Measurements from ENCODE around the gene IFI27.

IFI27 gene

DNA sequence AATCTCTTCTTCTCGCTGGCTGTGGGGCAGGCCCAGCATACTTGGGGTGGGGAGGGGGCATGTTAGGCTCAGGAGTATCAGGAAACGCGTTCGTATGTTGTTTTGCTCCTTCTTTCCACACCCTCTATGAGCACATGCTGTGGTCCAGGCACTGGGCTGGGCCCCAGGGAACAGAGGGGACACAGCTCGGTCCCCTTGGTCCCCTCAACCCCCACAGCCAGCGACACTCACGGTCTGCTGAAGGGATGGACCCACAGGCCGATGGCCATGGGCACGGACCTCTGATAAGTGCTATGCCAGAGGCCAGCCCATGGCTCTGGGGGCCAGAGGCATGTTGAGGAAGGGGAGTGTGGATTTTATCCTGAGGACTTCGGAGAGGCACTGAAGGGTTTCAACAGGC is 6.2 kb downstream of the IFI27 start:
- Histone ChIP-seq H3K79me2 (ENCODE audit: low read length) (no peaks in the 10 kb centered on the region), H3K9ac (ENCODE audit: low read length) (no peak overlapping the region), H3K4me2 (ENCODE audit: low read depth, low read length) (no peak overlapping the region), H3K4me3 (ENCODE audit: low read length) (no peak overlapping the region), H4K20me1 (ENCODE audit: insufficient read depth, low read length) (no peaks in the 10 kb centered on the region), H3F3A (ENCODE audit: insufficient read depth, low read length) (no peaks in the 10 kb centered on the region), H3K27ac (ENCODE audit: low read length) (no peak overlapping the region), H3K9me2 (replicated peaks; ENCODE audit: insufficient read depth, low read length) (no peaks in the 10 kb centered on the region), H3K4me1 (ENCODE audit: low read length) (no peaks in the 10 kb centered on the region), H3K36me3 (replicated peaks; ENCODE audit: insufficient read depth, low read length) (no peaks in the 10 kb centered on the region), H2AFZ (ENCODE audit: low read length) (no peak overlapping the region), H3K9me3 (replicated peaks; ENCODE audit: insufficient read depth, low read length) (no peaks in the 10 kb centered on the region), H3K27me3 (replicated peaks; ENCODE audit: insufficient read depth, low read length) (no peaks in the 10 kb centered on the region)
- DNase-seq = no peak
- TF ChIP-seq EZH2 (optimal IDR thresholded peaks at IDR 0.05; ENCODE audit: low read depth, low read length) = no peak
- TF ChIP-seq, protein P1, sequence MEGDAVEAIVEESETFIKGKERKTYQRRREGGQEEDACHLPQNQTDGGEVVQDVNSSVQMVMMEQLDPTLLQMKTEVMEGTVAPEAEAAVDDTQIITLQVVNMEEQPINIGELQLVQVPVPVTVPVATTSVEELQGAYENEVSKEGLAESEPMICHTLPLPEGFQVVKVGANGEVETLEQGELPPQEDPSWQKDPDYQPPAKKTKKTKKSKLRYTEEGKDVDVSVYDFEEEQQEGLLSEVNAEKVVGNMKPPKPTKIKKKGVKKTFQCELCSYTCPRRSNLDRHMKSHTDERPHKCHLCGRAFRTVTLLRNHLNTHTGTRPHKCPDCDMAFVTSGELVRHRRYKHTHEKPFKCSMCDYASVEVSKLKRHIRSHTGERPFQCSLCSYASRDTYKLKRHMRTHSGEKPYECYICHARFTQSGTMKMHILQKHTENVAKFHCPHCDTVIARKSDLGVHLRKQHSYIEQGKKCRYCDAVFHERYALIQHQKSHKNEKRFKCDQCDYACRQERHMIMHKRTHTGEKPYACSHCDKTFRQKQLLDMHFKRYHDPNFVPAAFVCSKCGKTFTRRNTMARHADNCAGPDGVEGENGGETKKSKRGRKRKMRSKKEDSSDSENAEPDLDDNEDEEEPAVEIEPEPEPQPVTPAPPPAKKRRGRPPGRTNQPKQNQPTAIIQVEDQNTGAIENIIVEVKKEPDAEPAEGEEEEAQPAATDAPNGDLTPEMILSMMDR (IDR thresholded peaks at IDR 0.05; ENCODE audit: low read length) = no peak
- no peak for TF ChIP-seq EZH2phosphoT487 (IDR thresholded peaks at IDR 0.05; ENCODE audit: low read length)

DNA sequence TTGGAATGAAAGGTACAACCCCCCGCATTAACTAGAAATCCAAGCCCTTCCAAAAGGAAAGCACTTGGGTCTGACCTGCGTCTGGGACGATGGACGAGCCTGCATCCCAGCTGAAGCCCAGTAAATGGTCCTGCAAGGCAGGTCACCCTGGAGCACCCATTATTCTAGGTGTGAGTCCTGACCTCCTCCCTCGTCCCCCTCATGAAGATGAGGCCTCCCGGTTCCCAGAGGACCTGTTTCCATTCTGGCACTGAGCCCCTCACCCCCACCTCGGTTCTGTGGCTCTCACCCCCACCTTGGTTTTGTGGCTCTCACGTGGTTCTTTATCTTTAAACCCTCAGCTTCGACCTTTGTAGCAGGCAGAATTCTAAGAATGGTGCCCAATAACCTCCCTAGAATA is 7.3 kb downstream of the IFI27 start:
- Histone ChIP-seq H3K27ac (ENCODE audit: low read length) (no peak overlapping the region), H3K9ac (ENCODE audit: low read length) (no peak overlapping the region), H3K4me2 (ENCODE audit: low read depth, low read length) (no peak overlapping the region), H3K4me1 (ENCODE audit: low read length) (no peaks in the 10 kb centered on the region), H3K79me2 (ENCODE audit: low read length) (no peaks in the 10 kb centered on the region), H3K9me2 (replicated peaks; ENCODE audit: insufficient read depth, low read length) (no peaks in the 10 kb centered on the region), H3K36me3 (replicated peaks; ENCODE audit: insufficient read depth, low read length) (no peaks in the 10 kb centered on the region), H3F3A (ENCODE audit: insufficient read depth, low read length) (no peaks in the 10 kb centered on the region), H4K20me1 (ENCODE audit: insufficient read depth, low read length) (no peaks in the 10 kb centered on the region), H2AFZ (ENCODE audit: low read length) (no peak overlapping the region), H3K27me3 (replicated peaks; ENCODE audit: insufficient read depth, low read length) (no peaks in the 10 kb centered on the region), H3K4me3 (ENCODE audit: low read length) (no peak overlapping the region), H3K9me3 (replicated peaks; ENCODE audit: insufficient read depth, low read length) (no peaks in the 10 kb centered on the region)
- TF ChIP-seq, protein P1 (IDR thresholded peaks at IDR 0.05; ENCODE audit: low read length) = no peak
- no peak for TF ChIP-seq EZH2phosphoT487 (IDR thresholded peaks at IDR 0.05; ENCODE audit: low read length)
- no peak for TF ChIP-seq EZH2 (optimal IDR thresholded peaks at IDR 0.05; ENCODE audit: low read depth, low read length)
- DNase-seq = no peak

DNA sequence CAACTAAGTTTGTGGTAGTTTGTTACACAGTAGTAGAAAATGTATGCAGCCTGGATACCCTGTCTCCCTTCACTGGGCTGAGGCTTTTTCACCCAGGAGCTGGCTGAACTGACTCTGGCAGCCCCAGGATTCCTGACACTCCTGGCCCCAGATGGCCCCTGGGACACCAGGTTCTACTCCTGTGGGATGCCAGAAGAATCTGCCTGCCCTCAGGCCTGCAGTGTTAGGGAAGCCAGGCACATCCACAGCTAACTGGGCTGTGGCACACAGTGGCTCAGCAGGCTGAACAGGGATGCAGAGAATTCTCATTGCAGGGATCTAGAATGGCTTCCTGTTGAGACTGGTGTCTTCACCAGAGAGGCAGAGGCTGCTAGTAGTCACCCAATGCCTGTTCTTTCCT is 8.5 kb downstream of the IFI27 start:
- no peaks in the 10 kb centered on the region for H3K9me2 ChIP-seq (replicated peaks; ENCODE audit: insufficient read depth, low read length)
- no peaks in the 10 kb centered on the region for H3K36me3 ChIP-seq (replicated peaks; ENCODE audit: insufficient read depth, low read length)
- H3K4me1 ChIP-seq (ENCODE audit: low read length) = no peaks in the 10 kb centered on the region
- H3K4me3 ChIP-seq (ENCODE audit: low read length) = no peak overlapping the region
- H3K27me3 ChIP-seq (replicated peaks; ENCODE audit: insufficient read depth, low read length) = no peaks in the 10 kb centered on the region
- no peaks in the 10 kb centered on the region for H3K79me2 ChIP-seq (ENCODE audit: low read length)
- no peak overlapping the region for H3K27ac ChIP-seq (ENCODE audit: low read length)
- no peak overlapping the region for H3K4me2 ChIP-seq (ENCODE audit: low read depth, low read length)
- H3K9ac ChIP-seq (ENCODE audit: low read length) = no peak overlapping the region
- no peaks in the 10 kb centered on the region for H3K9me3 ChIP-seq (replicated peaks; ENCODE audit: insufficient read depth, low read length)
- TF ChIP-seq EZH2phosphoT487 (IDR thresholded peaks at IDR 0.05; ENCODE audit: low read length) (no peak), EZH2 (optimal IDR thresholded peaks at IDR 0.05; ENCODE audit: low read depth, low read length) (no peak)
- TF ChIP-seq, protein P1 (IDR thresholded peaks at IDR 0.05; ENCODE audit: low read length) = no peak
- no peaks in the 10 kb centered on the region for H3F3A ChIP-seq (ENCODE audit: insufficient read depth, low read length)
- no peaks in the 10 kb centered on the region for H4K20me1 ChIP-seq (ENCODE audit: insufficient read depth, low read length)
- DNase-seq = no peak
- no peak overlapping the region for H2AFZ ChIP-seq (ENCODE audit: low read length)
